K562 treated with DMSO at 1 percent for 12 hours (cell line): ENCODE data around the gene MKI67. TPM values are rescaled to one million over a fixed set of nuclear protein-coding genes. Genes with fewer than 3 reads are reported as not detected.

Source experiments
- total RNA-seq: library from RNA; unstranded; fragments of 300-600 nt; gene quantifications from 2 replicates; pipeline ENCODE4 v1.2.3, GENCODE V29; 2022; ENCODE audit not compliant: insufficient read depth

Gene MKI67
- 7.6 and 46.6 TPM in 2 replicates for total RNA-seq

GRCh38 chr10:128125944-128126764 is at the start of gene MKI67:
Gene MKI67 (minus strand): TSS chr10:128126423. CDS start chr10:128125667, 756 bp downstream.

Other genes starting within 250 kb of the MKI67 start
- gene CLRN3, start 233.5 kb downstream of the MKI67 start, total RNA-seq: not detected in 2 replicates
- not detected in 2 replicates for gene PTPRE, start 219.3 kb downstream of the MKI67 start, total RNA-seq